DND-41 (cell line): ENCODE data around the gene FAP.

Source experiments
- ATAC-seq: fragments of 200-7000 bp; cut with Tn5 transposase; 3 replicates; pipeline ENCODE4 v1.9.1; 2021; ENCODE audit warnings: low read depth; ENCODE audit not compliant: insufficient read depth
- DNase-seq: peaks from one replicate; pipeline ENCODE4 v3.0.0-alpha.2; 2020
- H2AFZ ChIP-seq: 2 replicates; pipeline ENCODE4 v1.6.0; 2012; ENCODE audit warnings: low read depth, low read length
- H3K27ac ChIP-seq: 2 replicates; pipeline ENCODE4 v1.5.1; 2012; ENCODE audit warnings: low read length, inconsistent platforms
- H3K27me3 ChIP-seq: fragments of 200-600 bp; sonication (generic); 2 replicates; pipeline ENCODE4 v1.6.0; 2012; ENCODE audit warnings: low read length, mild to moderate bottlenecking, inconsistent platforms; ENCODE audit not compliant: insufficient read depth, poor library complexity
- H3K36me3 ChIP-seq: 2 replicates; pipeline ENCODE4 v1.5.1; 2012; ENCODE audit warnings: low read length, inconsistent platforms; ENCODE audit not compliant: insufficient read depth
- H3K4me1 ChIP-seq: 2 replicates; pipeline ENCODE4 v1.5.1; 2012; ENCODE audit warnings: mild to moderate bottlenecking, low read length; ENCODE audit not compliant: insufficient read depth
- H3K4me2 ChIP-seq: 2 replicates; pipeline ENCODE4 v1.6.0; 2012; ENCODE audit warnings: mild to moderate bottlenecking, moderate library complexity, low read length, inconsistent platforms; ENCODE audit not compliant: insufficient read depth
- H3K4me3 ChIP-seq, 2 experiments: fragments of 200-600 bp in 1 of 2; shearing (Covaris generic) in 1 of 2; 2 replicates each; pipeline ENCODE4 v1.5.1; 2012 to 2016; ENCODE audit warnings: inconsistent platforms in 2 of 2, low read length in 2 of 2, mild to moderate bottlenecking in 2 of 2, low read depth in 1 of 2, moderate library complexity in 1 of 2
- H3K79me2 ChIP-seq: 2 replicates; pipeline ENCODE4 v1.6.0; 2012; ENCODE audit warnings: low read length, inconsistent platforms; ENCODE audit not compliant: insufficient read depth
- H3K9ac ChIP-seq: 2 replicates; pipeline ENCODE4 v1.6.0; 2012; ENCODE audit warnings: low read depth, mild to moderate bottlenecking, inconsistent platforms, low read length, moderate library complexity
- H3K9me3 ChIP-seq: 2 replicates; pipeline ENCODE4 v1.5.1; 2012; ENCODE audit warnings: low read length, moderate library complexity, mild to moderate bottlenecking, inconsistent platforms; ENCODE audit not compliant: insufficient read depth, severe bottlenecking
- H4K20me1 ChIP-seq: 2 replicates; pipeline ENCODE4 v1.6.0; 2012; ENCODE audit warnings: low read length; ENCODE audit not compliant: insufficient read depth
- CTCF ChIP-seq: IDR thresholded peaks from 2 replicates; pipeline ENCODE4 v1.5.1; 2012; ENCODE audit warnings: borderline replicate concordance, low read length, moderate library complexity, mild to moderate bottlenecking; ENCODE audit not compliant: poor library complexity, severe bottlenecking; ENCODE audit errors: extremely low read depth
- EZH2 ChIP-seq: IDR thresholded peaks from 3 replicates; pipeline ENCODE4 v1.6.1; 2012; ENCODE audit warnings: borderline replicate concordance, low read depth, mild to moderate bottlenecking, moderate library complexity, low read length, inconsistent platforms; ENCODE audit not compliant: severe bottlenecking

The FAP gene

GRCh38 chr2:162217598-162217997, 25.6 kb downstream of the FAP start:
- TF ChIP-seq CTCF (no peak), EZH2 (no peak)
- H3K9ac ChIP-seq = no peak overlapping the region
- no peak for ATAC-seq

GRCh38 chr2:162215162-162215561, 28.1 kb downstream of the FAP start:
- Histone ChIP-seq H3K36me3 (no peaks in the 10 kb centered on the region), H3K27me3 (peaks cover 4% of the 10 kb centered on the region), H2AFZ (no peak overlapping the region), H3K9me3 (no peaks in the 10 kb centered on the region), H3K4me3 (no peak overlapping the region), H4K20me1 (no peaks in the 10 kb centered on the region), H3K9ac (no peak overlapping the region), H3K27ac (no peak overlapping the region), H3K79me2 (no peaks in the 10 kb centered on the region), H3K4me1 (no peaks in the 10 kb centered on the region), H3K4me2 (no peak overlapping the region)
- DNase-seq (no peak), ATAC-seq (no peak)
- TF ChIP-seq EZH2 = no peak
- no peak for TF ChIP-seq CTCF

More at GRCh38 chr2:162217598-162217997, 25.6 kb downstream of the FAP start:
- no peaks in the 10 kb centered on the region for H3K9me3 ChIP-seq
- no peak for DNase-seq
- H2AFZ ChIP-seq = no peak overlapping the region
- H3K4me2 ChIP-seq = no peak overlapping the region
- no peaks in the 10 kb centered on the region for H3K36me3 ChIP-seq
- no peaks in the 10 kb centered on the region for H3K4me1 ChIP-seq
- no peaks in the 10 kb centered on the region for H3K79me2 ChIP-seq
- H3K27me3 ChIP-seq = peaks cover 3% of the 10 kb centered on the region
- no peaks in the 10 kb centered on the region for H4K20me1 ChIP-seq
- H3K27ac ChIP-seq = no peak overlapping the region
- H3K4me3 ChIP-seq = no peak overlapping the region

GRCh38 chr2:162212366-162212765, 30.9 kb downstream of the FAP start:
- H4K20me1 ChIP-seq = no peaks in the 10 kb centered on the region
- ATAC-seq = no peak
- DNase-seq = no peak
- no peak overlapping the region for H2AFZ ChIP-seq
- H3K4me3 ChIP-seq = no peak overlapping the region
- H3K27me3 ChIP-seq = peaks cover 4% of the 10 kb centered on the region
- TF ChIP-seq EZH2 (no peak), CTCF (no peak)
- H3K36me3 ChIP-seq = no peaks in the 10 kb centered on the region
- no peak overlapping the region for H3K9ac ChIP-seq
- no peaks in the 10 kb centered on the region for H3K79me2 ChIP-seq
- no peaks in the 10 kb centered on the region for H3K9me3 ChIP-seq
- H3K27ac ChIP-seq = no peak overlapping the region
- no peak overlapping the region for H3K4me2 ChIP-seq
- H3K4me1 ChIP-seq = no peaks in the 10 kb centered on the region

GRCh38 chr2:162211732-162212131, 31.5 kb downstream of the FAP start:
- no peaks in the 10 kb centered on the region for H3K36me3 ChIP-seq

More at GRCh38 chr2:162211732-162212131, 31.5 kb downstream of the FAP start:
- Histone ChIP-seq H3K79me2 (no peaks in the 10 kb centered on the region), H3K4me2 (no peak overlapping the region), H4K20me1 (no peaks in the 10 kb centered on the region), H3K4me1 (no peaks in the 10 kb centered on the region), H3K27ac (no peak overlapping the region), H3K9ac (no peak overlapping the region), H3K27me3 (peaks cover 4% of the 10 kb centered on the region), H3K9me3 (no peaks in the 10 kb centered on the region), H3K4me3 (no peak overlapping the region), H2AFZ (no peak overlapping the region)
- TF ChIP-seq CTCF (no peak), EZH2 (no peak)
- DNase-seq (no peak), ATAC-seq (no peak)
